Fibroblast of skin of scalp (primary cell): ENCODE results near the gene SLC23A2.
A peak's percentile ranks its signal among the peaks of the same experiment; 100 is the strongest.

Experiments
- DNase-seq: peaks from one replicate; pipeline ENCODE4 v3.0.0-alpha.2; 2013

The SLC23A2 gene

DNA sequence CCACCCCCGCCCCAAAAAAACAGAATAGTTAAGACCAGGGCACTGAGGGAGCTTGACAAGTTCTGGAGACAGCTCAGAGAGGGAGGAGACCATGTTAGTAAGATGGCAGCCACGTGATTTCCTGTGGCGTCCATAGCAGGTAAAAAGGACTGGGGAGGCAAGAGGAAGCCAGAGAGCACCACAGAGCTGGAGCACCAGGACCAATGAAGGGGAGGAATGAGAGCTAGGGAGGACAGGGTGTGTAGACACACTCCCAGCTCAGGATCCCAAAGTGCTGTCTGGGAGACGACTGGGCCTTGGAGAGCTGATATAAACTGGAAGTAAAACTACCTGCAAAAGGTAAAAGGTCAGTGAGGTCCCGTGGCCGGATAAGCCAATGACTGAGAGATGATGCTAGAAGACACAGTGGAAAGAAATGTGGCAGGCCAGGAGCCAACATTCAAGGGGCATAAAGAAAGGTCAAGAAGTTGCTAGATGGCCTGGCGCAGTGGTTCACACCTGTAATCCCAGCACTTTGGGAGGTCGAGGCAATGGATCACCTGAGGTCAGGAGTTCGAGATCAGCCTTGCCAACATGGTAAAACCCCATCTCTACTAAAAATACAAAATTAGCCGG lies 39.0 kb downstream of the SLC23A2 start:
- no peak for DNase-seq

DNA sequence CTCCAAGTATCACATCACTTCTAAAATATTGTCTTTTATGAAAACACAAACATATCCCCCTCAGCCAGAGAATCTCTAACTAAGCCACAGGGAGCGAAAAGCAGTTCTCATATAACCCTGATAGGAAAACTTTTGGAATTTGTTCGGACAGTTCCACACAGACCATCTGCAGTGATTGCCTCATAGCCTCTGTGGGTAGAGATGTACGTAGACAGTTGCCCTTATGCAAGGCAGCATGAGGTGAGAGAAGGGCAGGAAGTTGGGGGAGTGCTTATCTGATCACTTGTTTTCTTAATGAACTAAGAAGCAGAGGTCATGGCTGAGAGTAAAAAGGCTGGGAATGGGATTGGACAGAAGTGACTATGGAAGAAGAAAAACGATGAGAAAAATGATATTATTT lies 39.6 kb downstream of the SLC23A2 start:
- DNase-seq: peak; percentile 77

DNA sequence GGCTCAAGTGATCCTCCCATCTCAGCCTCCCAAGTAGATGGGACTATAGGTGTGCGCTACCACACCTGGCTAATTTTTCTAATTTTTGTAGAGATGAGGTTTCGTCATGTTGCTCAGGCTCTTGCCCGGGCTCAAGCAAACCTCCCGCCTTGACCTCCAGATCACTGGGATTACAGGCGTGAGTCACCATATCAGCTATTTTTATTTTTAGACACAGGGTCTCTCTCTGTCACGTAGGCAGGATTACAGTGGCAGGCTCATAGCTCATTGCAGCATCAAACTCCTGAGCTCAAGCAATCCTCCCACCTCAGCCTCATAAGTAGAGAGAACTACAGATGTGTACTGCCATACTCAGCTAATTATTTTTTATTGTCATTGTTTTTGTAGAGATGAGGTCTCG lies 41.7 kb downstream of the SLC23A2 start:
- DNase-seq: no peak

GRCh38 chr20:4957939-4958362 lies 43.4 kb downstream of the SLC23A2 start:
- peak; percentile 33 for DNase-seq

GRCh38 chr20:4957187-4957586 lies 44.1 kb downstream of the SLC23A2 start:
- no peak for DNase-seq

DNA sequence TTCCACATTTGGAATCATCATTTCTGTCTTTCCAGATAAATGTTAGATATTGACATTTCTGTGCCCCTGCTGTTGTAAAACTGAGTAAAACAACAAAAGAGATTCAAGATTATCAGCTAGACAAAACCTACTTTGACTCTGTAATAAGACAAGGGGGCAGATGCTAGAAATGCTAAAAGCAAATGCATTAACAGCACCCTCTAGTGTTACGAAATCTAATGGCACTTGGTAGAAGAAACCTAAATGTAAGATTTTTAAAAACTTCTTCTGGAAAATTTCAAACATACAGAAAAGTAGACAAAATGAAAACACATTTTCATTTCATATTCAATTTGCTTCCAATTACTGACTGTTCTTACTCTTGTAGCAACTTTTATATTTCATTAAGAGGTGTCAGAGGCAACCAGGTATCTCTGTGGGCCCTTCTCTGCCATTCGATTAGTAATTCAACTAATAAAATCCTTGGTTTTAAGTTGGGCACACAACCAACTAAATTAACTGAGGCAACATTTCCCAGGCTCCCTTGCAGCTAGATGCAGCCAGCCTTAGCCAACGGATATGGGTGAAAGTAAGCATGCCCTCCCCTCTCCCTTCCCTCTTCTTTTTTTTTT lies 45.0 kb downstream of the SLC23A2 start:
- DNase-seq: peak; percentile 61

- no peak for DNase-seq
These were observed 47.4 kb downstream of the SLC23A2 start for GRCh38 chr20:4953881-4954280.

DNA sequence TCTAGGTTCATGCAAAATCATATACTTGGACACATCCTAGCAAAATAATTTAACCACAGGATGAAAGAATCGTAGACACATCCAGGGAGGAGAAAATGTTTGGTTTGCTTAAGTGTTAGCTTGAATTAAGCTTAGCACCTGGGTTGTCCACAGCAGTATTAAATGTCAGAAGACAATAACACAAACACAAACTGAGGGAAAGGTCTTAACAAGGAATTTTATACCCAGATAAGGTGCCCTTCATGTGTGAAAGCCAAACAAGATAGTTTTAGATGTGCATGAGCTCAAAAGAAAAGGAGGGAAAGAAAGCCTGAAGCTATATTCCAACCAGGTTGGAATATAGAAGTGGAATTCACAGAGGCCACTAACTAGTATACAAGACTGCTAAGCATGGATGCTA lies 49.1 kb downstream of the SLC23A2 start:
- no peak for DNase-seq

DNA sequence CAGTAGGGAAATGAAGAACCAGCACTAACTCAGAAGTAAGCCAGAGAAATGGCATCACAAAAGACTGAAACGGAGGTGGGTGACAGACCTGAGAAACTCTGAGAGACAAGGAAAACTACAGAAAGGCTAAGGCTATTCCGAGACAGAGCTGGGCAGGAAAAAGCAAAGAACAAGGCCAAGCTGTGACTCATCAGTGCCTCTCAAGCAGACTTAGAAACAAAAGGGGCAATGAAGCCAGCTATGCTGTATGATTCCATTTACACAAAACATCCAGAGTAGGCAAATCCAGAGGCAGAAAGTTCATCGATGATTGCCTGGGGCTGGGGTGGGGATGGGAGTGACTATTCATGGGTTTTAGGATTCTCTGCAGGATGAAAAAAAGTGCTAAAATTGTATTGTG lies 50.0 kb downstream of the SLC23A2 start:
- peak; percentile 59 for DNase-seq

GRCh38 chr20:4950841-4951240 lies 50.5 kb downstream of the SLC23A2 start:
- no peak for DNase-seq

GRCh38 chr20:4950437-4950836 lies 50.9 kb downstream of the SLC23A2 start:
- no peak for DNase-seq

DNA sequence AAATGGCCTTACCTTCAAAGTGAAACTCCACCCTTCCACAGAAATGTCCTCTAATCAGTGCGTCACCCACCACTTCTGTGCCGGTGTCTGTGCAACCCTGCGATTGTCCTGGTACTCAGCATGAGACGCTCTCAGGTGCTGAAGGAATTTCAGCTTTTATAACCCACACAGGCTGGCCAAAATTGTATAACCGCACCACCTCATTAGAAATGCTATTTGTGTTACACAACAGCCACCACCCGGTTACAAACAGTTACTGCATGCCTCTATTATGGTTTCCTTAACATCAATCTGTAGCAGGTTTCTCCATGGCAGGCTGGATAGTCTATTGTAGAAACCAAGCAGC lies 51.5 kb downstream of the SLC23A2 start:
- DNase-seq: no peak

- DNase-seq: no peak
These were observed 53.3 kb downstream of the SLC23A2 start for GRCh38 chr20:4947817-4948559.

- no peak for DNase-seq
These were observed 54.3 kb downstream of the SLC23A2 start for GRCh38 chr20:4946986-4947385.

- DNase-seq: no peak
These were observed 54.7 kb downstream of the SLC23A2 start for GRCh38 chr20:4946585-4946984.

- no peak for DNase-seq
These were observed 56.6 kb downstream of the SLC23A2 start for GRCh38 chr20:4944518-4945313.

- peak; percentile 71 for DNase-seq
These were observed 59.0 kb downstream of the SLC23A2 start for GRCh38 chr20:4942331-4942730.

DNA sequence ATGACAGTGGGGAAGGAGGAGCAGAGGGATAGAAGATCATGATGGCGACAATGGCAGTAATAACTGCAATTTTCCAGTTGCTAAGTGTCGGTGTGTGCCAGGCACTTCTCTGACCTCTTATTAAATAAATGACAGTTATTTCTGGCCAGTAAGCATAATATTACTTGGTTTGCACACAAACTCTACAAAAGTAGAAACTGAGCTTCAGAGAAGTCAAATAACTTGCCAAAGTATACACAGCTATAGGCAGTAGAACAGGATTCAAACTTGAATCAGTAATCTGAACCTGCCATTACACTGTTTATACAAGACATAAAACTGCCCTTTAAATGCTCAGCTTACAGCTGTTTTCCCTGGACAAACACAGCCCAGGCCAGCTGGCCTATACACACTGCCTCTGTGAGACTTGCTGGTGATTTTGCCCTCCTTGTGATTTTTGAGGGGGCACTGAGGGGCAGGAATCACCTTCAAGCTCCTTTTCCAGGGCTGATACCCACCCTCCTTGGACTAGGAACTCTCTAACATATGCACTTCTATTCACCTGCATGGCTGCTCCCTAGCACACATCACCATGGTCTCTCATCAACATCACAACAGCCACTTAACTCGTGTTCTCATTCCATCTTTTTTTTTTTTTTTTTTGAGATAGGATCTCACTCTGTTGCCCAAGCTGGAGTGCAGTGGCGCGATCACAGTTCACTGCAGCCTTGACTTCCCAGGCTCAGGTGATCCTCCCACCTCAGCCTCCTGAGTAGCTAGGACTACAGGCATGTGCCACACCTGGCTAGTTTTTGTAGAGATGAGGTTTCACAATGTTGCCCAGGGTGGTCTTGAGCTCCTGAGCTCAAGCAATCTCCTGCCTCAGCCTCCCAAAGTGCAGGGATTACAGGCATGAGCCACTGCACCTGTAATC lies 63.6 kb downstream of the SLC23A2 start:
- DNase-seq: no peak

DNA sequence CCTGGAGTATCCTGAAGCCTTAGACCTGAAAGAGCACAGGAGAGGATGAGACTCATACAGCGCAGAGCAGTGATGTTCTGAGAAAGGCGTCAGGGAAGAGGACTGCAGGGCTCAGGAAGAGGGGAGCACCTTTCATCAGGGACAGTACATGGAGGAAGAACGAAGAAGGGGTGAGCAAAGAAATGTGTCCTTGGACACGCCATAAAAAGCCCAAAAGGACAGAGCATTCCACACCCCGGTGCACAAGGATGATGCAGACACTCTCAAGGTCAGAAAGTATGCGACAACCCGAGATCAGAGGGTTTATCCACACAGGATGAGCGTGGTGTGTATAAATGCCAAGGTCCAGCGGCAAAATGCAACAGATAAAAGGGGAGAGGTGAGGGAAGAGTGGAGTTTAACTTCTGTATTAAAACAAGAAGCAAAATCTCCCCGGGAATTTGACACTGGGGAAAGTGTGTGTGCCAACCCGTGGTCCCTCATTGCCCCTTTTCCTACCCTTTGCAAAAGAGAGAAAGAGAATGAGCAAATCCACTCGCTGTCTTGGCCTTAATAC lies 64.4 kb downstream of the SLC23A2 start:
- DNase-seq: no peak

GRCh38 chr20:4936392-4936850 lies 64.9 kb downstream of the SLC23A2 start:
- DNase-seq: no peak

- no peak for DNase-seq
These were observed 69.2 kb downstream of the SLC23A2 start for GRCh38 chr20:4932061-4932460.
